Activated CD4-positive, alpha-beta T cell treated with anti-CD3 and anti-CD28 coated beads, Interleukin-2, amount 50 U/mL, for 1 hour (primary cell): Measurements from ENCODE around the gene TMF1.

Experiments used
- DNase-seq: peaks from one replicate; pipeline ENCODE4 v3.0.0-alpha.2; 2020

The TMF1 gene

DNA sequence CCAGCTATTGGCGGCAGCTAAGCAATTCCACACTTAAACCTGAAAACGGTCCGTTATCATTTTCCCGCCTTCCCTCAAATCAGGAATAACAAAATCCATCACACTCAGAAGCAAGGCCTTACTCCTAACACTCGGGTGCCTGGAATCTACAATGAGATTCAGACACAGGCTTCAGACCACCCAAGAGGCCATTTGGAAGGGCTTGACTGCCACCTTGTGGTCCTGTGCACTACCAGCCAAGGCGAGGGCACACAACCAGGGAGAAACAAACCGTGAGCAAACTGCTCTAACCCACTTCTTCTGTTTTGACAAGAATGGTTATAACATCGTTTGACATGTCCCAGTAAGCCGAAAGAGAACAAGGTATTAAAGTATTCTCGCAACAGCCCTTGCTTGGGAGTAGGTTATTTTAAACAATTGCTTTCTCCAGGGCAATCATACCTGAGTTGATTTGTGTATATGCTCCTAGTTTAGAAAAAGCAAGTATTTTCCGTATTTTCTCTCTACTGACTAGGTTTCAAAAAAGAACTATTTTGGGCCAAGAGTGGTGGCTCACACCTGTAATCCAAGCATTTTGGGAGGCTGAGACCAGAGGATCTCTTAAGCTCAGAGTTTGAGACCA lies 79.7 kb downstream of the TMF1 start:
- peak; percentile 3 for DNase-seq
